MM.1S (cell line): ENCODE data around the gene HADH.
"Not testable (repeated sequence)": the region's sequence is repeated elsewhere in the genome, so short reads cannot be mapped to it uniquely, and the experiment has no call there.

Experiments used
- DNase-seq: peaks from one replicate; pipeline ENCODE4 v3.0.0-alpha.2; 2015
- H2AFZ ChIP-seq: fragments of 300-600 bp; sonication (generic); 2 replicates; pipeline ENCODE4 v1.6.0; 2016; ENCODE audit warnings: antibody characterized with exemption, low read length
- H3F3A ChIP-seq: fragments of 300-600 bp; sonication (generic); 2 replicates; pipeline ENCODE4 v1.6.1; 2016; ENCODE audit warnings: mild to moderate bottlenecking, antibody characterized with exemption, low read length, moderate library complexity, mixed read lengths; ENCODE audit not compliant: insufficient read depth
- H3K27ac ChIP-seq: fragments of 300-600 bp; sonication (generic); 2 replicates; pipeline ENCODE4 v1.5.1; 2016; ENCODE audit warnings: mild to moderate bottlenecking, low read length
- H3K27me3 ChIP-seq: fragments of 300-600 bp; sonication (generic); replicated peaks from 2 replicates; pipeline ENCODE4 v1.6.0; 2016; ENCODE audit warnings: low read length; ENCODE audit not compliant: insufficient read depth
- H3K36me3 ChIP-seq: fragments of 300-600 bp; sonication (generic); replicated peaks from 2 replicates; pipeline ENCODE4 v1.6.1; 2016; ENCODE audit warnings: mild to moderate bottlenecking, low read length, mixed read lengths; ENCODE audit not compliant: insufficient read depth
- H3K4me1 ChIP-seq: fragments of 300-600 bp; sonication (generic); 2 replicates; pipeline ENCODE4 v1.6.1; 2016; ENCODE audit warnings: low read length, mixed read lengths
- H3K4me2 ChIP-seq: fragments of 300-600 bp; sonication (generic); 2 replicates; pipeline ENCODE4 v1.6.0; 2016; ENCODE audit warnings: low read depth, low read length
- H3K4me3 ChIP-seq: fragments of 300-600 bp; sonication (generic); 2 replicates; pipeline ENCODE4 v1.5.1; 2016; ENCODE audit warnings: low read length, mixed read lengths
- H3K79me2 ChIP-seq: fragments of 300-600 bp; sonication (generic); 2 replicates; pipeline ENCODE4 v1.6.1; 2016; ENCODE audit warnings: mixed run types, low read length, mixed read lengths
- H3K9ac ChIP-seq: fragments of 300-600 bp; sonication (generic); 2 replicates; pipeline ENCODE4 v1.6.1; 2016; ENCODE audit warnings: low read length, mixed read lengths
- H3K9me2 ChIP-seq: fragments of 300-600 bp; sonication (generic); replicated peaks from 2 replicates; pipeline ENCODE4 v1.6.1; 2016; ENCODE audit warnings: mild to moderate bottlenecking, low read length, mixed read lengths; ENCODE audit not compliant: insufficient read depth
- H3K9me3 ChIP-seq: fragments of 300-600 bp; sonication (generic); replicated peaks from 2 replicates; pipeline ENCODE4 v1.6.1; 2016; ENCODE audit warnings: mild to moderate bottlenecking, low read length, mixed read lengths; ENCODE audit not compliant: insufficient read depth
- H4K20me1 ChIP-seq: fragments of 300-600 bp; sonication (generic); 2 replicates; pipeline ENCODE4 v1.6.1; 2016; ENCODE audit warnings: mild to moderate bottlenecking, low read length, moderate library complexity, mixed read lengths; ENCODE audit not compliant: insufficient read depth
- CTCF ChIP-seq: fragments of 300-600 bp; sonication (generic); IDR thresholded peaks from 2 replicates; pipeline ENCODE4 v1.5.1; 2016; ENCODE audit warnings: antibody characterized with exemption, low read length, mixed read lengths
- EZH2 ChIP-seq: fragments of 300-600 bp; sonication (generic); optimal IDR thresholded peaks from 2 replicates; pipeline ENCODE3; 2017; ENCODE audit warnings: low read depth, mild to moderate bottlenecking, antibody characterized with exemption, low read length, mixed read lengths
- EZH2phosphoT487 ChIP-seq: fragments of 300-600 bp; sonication (generic); IDR thresholded peaks from 2 replicates; pipeline ENCODE4 v1.6.1; 2018; ENCODE audit warnings: antibody characterized with exemption, low read length

Gene HADH

DNA sequence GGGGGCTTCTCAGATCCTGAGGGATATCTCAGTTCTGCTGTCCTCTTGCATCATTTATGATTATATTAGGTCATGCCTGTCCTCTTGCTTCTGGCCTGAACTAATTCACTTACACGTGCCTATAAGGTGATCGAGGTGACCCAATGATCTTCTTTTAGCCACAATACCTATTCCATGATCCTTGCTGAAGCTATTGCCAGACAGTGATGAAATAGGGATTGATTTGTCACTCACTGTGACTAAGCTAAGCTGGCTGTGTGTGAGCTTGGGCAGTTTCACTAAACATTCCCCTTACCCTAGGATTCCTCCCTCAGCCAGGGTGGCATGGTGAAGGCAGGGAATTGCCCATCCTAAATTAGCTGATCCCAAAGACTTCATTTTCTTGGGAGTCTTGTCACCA lies 19.0 kb downstream of the HADH start:
- H3K4me3 ChIP-seq: no peak overlapping the region
- H3K4me2 ChIP-seq: no peak overlapping the region
- DNase-seq: no peak
- no peaks in the 10 kb centered on the region for H3K9me3 ChIP-seq
- no peak overlapping the region for H2AFZ ChIP-seq
- no peak overlapping the region for H3K9ac ChIP-seq
- TF ChIP-seq EZH2 (no peak), EZH2phosphoT487 (no peak), CTCF (no peak)
- H3K9me2 ChIP-seq: no peaks in the 10 kb centered on the region
- H3K27me3 ChIP-seq: no peaks in the 10 kb centered on the region
- no peaks in the 10 kb centered on the region for H4K20me1 ChIP-seq
- no peaks in the 10 kb centered on the region for H3K4me1 ChIP-seq
- H3K27ac ChIP-seq: no peak overlapping the region
- H3K36me3 ChIP-seq: peaks cover 3% of the 10 kb centered on the region; the same call in 1 of the 2 replicates
- H3K79me2 ChIP-seq: peaks cover 60% of the 10 kb centered on the region
- no peaks in the 10 kb centered on the region for H3F3A ChIP-seq

- H3K36me3 ChIP-seq: peaks cover 3% of the 10 kb centered on the region; the same call in 1 of the 2 replicates
- no peaks in the 10 kb centered on the region for H3K9me3 ChIP-seq
- no peak for DNase-seq
- H3K9ac ChIP-seq: no peak overlapping the region
- H4K20me1 ChIP-seq: no peaks in the 10 kb centered on the region
- H3F3A ChIP-seq: no peaks in the 10 kb centered on the region
- peaks cover 51% of the 10 kb centered on the region for H3K79me2 ChIP-seq
- H3K4me1 ChIP-seq: no peaks in the 10 kb centered on the region
- H3K27ac ChIP-seq: no peak overlapping the region
- no peak overlapping the region for H3K4me2 ChIP-seq
- H3K27me3 ChIP-seq: no peaks in the 10 kb centered on the region
- no peak overlapping the region for H3K4me3 ChIP-seq
- H3K9me2 ChIP-seq: no peaks in the 10 kb centered on the region
- TF ChIP-seq EZH2 (no peak), EZH2phosphoT487 (no peak), CTCF (no peak)
- H2AFZ ChIP-seq: no peak overlapping the region
Measured at GRCh38 chr4:108010167-108010566, 20.5 kb downstream of the HADH start.

DNA sequence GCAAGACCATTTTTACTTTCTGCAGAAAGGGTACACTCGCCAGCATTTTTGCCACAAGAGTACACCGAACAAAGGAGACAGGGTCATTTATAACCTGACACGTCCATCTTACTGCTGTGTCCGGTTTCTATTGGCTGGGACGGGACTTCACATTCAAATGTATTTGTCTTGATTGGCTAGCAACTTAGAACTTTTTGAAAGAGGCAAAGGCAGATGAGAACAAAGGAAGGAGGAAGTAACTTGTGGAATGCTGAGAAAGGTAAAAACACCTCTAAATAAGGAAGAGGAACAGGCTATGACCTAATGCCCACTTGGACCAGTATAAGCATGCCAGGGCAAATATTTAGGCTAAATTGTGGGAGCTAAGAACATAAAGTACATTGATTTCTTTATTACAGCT lies 22.7 kb downstream of the HADH start:
- not testable (repeated sequence) for H3K36me3 ChIP-seq, H3K9ac ChIP-seq

DNA sequence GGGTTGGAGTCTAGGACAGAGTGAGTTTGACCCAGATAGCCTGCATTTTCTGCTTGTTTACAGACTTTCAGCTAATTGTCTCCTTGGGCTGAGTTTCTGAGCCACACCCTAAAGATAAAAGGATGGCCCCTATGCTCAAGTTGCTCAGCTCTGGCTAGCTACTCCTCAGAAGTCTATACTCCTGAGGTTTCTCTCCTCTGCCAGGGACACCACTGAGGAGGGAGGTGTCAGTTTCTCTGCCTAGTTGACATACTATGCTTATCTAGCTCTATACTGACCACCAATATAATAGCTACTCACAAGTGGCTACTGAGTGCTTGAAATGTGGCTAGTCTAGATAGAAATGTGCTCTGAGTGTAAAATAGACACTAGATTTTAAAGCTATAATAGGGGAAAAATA lies 23.6 kb downstream of the HADH start:
- no peak overlapping the region for H2AFZ ChIP-seq
- no peak overlapping the region for H3K27ac ChIP-seq
- no peak overlapping the region for H3K9ac ChIP-seq
- peaks cover 22% of the 10 kb centered on the region for H3K79me2 ChIP-seq
- no peaks in the 10 kb centered on the region for H3K27me3 ChIP-seq
- no peaks in the 10 kb centered on the region for H3F3A ChIP-seq
- H3K36me3 ChIP-seq: peaks cover 3% of the 10 kb centered on the region; the same call in 1 of the 2 replicates
- DNase-seq: no peak
- H3K4me1 ChIP-seq: no peaks in the 10 kb centered on the region
- H4K20me1 ChIP-seq: no peaks in the 10 kb centered on the region
- no peak overlapping the region for H3K4me3 ChIP-seq
- no peaks in the 10 kb centered on the region for H3K9me3 ChIP-seq
- no peaks in the 10 kb centered on the region for H3K9me2 ChIP-seq
- no peak overlapping the region for H3K4me2 ChIP-seq
- TF ChIP-seq EZH2phosphoT487 (no peak), CTCF (no peak), EZH2 (no peak)

More for the DNA sequence above, 22.7 kb downstream of the HADH start:
- not testable (repeated sequence) for H3K4me2 ChIP-seq, H3K4me3 ChIP-seq, H3K27ac ChIP-seq, H3K9me3 ChIP-seq, H3K9me2 ChIP-seq, H3K4me1 ChIP-seq, H3K27me3 ChIP-seq, H3F3A ChIP-seq, DNase-seq, H2AFZ ChIP-seq, H4K20me1 ChIP-seq
- H3K79me2 ChIP-seq: peaks cover 31% of the 10 kb centered on the region
